Lung (tissue), 14 donors: ENCODE data around the gene RBMY1E. TPM values are rescaled to one million over a fixed set of nuclear protein-coding genes. Genes with fewer than 3 reads are reported as not detected.
"Not testable (repeated sequence)": the region's sequence is repeated elsewhere in the genome, so short reads cannot be mapped to it uniquely, and the experiment has no call there.

Experiments used
- ATAC-seq: fragments of 200-7000 bp; cut with Tn5 transposase; one replicate; pipeline ENCODE4 v1.9.1; 2020; ENCODE audit warnings: moderate number of reproducible peaks; ENCODE audit not compliant: insufficient read depth, low FRiP score
- DNase-seq, 3 donors: peaks; one replicate each; pipeline ENCODE4 v3.0.0-alpha.2; 2013 to 2017
- H3K27ac ChIP-seq, 2 donors: one replicate each; pipeline ENCODE4 v1.5.1; 2013; ENCODE audit warnings: mild to moderate bottlenecking in 2 of 2, moderate library complexity in 2 of 2, control low read depth in 1 of 2, inconsistent platforms in 1 of 2, low read depth in 1 of 2, low read length in 1 of 2
- H3K27me3 ChIP-seq, 3 donors: one replicate each; pipeline ENCODE4 v1.5.1; 2013; ENCODE audit warnings: low read length in 2 of 3; ENCODE audit not compliant: control insufficient read depth in 3 of 3, insufficient read depth in 3 of 3
- H3K36me3 ChIP-seq, 4 donors: one replicate each; pipeline ENCODE4 v1.5.1; 2013; ENCODE audit warnings: low read length in 4 of 4, mild to moderate bottlenecking in 1 of 4, moderate library complexity in 1 of 4; ENCODE audit not compliant: control insufficient read depth in 4 of 4, insufficient read depth in 4 of 4
- H3K4me1 ChIP-seq, 5 donors: one replicate each; pipeline ENCODE4 v1.5.1; 2013; ENCODE audit warnings: low read length in 5 of 5, mild to moderate bottlenecking in 2 of 5, moderate library complexity in 1 of 5; ENCODE audit not compliant: control insufficient read depth in 5 of 5, insufficient read depth in 5 of 5
- H3K4me3 ChIP-seq: one replicate; pipeline ENCODE4 v1.5.1; 2013; ENCODE audit warnings: mild to moderate bottlenecking, control low read depth, moderate library complexity
- H3K9ac ChIP-seq, 2 donors: one replicate each; pipeline ENCODE4 v1.5.1; 2013; ENCODE audit warnings: low read length in 2 of 2, control low read depth in 1 of 2; ENCODE audit not compliant: insufficient read depth in 1 of 2
- H3K9me3 ChIP-seq, 4 donors: one replicate each; pipeline ENCODE4 v1.5.1; 2013; ENCODE audit warnings: low read length in 3 of 4, mild to moderate bottlenecking in 1 of 4, moderate library complexity in 1 of 4; ENCODE audit not compliant: control insufficient read depth in 4 of 4, insufficient read depth in 3 of 4
- WGBS, 2 donors: extraction: QIAGEN DNeasy Blood & Tissue Kit; methylation state at CpG; one replicate each; pipeline ENCODE4 v1.1.7; 2013; 5-methylcytosine and 5-hydroxymethylcytosine counted together
- long read RNA-seq, 5 donors: transcript quantifications; one replicate each; lab custom pipeline, GENCODE V29; 2026
- polyA plus RNA-seq, 2 donors: library from polyadenylated mRNA; stranded (reverse); fragments of 200-250 nt; gene quantifications; one replicate each; pipeline ENCODE4 v1.2.1, GENCODE V29; 2013
- total RNA-seq, 2 donors: library from RNA; depleted of rRNA in 1 of 2; stranded (reverse); fragments of >200 nt in 1 of 2; gene quantifications; one replicate each; pipeline ENCODE4 v1.2.1, GENCODE V29; 2014 to 2021
- donor health status: Bipolar disorder and iron deficiency.
- donor health status: healthy.
- donor health status: DM: yes; HTN: yes; CAD: no.

The RBMY1E gene
- total RNA-seq (not detected), polyA plus RNA-seq (not detected)
- long read RNA-seq, donor 1: 0 reads
- long read RNA-seq, donor 2: 0 reads
- long read RNA-seq, donor 3: 0 reads
- long read RNA-seq, donor 4: 0 reads
- long read RNA-seq, donor 5: 0 reads

DNA sequence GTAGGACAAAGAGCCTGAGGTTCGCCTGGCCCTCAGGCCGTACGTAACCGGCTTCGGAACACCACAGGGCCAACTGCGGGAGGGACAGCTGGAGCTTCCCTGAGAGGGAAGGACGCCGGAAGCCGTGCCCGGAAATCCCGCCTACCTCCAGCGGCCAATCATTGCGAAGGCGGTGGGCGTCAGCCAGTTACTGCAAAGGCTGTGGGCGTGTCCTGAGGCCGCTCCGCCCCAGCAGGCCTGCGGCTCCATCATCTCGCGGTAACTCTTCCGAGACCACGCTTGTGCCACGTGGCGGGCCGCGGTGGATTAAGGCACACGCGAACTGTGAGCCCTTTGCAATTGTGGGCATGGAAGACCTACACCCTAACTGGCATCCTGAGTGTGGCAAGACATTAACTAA lies at the start of gene RBMY1E:
Gene RBMY1E, minus strand, starts transcription at position 101 of the 400 bp plus-strand sequence. CDS start 1,978 bp downstream, outside the sequence.
- not testable (repeated sequence) for H3K4me1 ChIP-seq, H3K27me3 ChIP-seq, H3K9ac ChIP-seq, ATAC-seq, H3K36me3 ChIP-seq, H3K27ac ChIP-seq, DNase-seq, H3K4me3 ChIP-seq, H3K9me3 ChIP-seq
- no CpG with 5 or more reads among the region's 29 CpGs for WGBS, 2 donors

DNA sequence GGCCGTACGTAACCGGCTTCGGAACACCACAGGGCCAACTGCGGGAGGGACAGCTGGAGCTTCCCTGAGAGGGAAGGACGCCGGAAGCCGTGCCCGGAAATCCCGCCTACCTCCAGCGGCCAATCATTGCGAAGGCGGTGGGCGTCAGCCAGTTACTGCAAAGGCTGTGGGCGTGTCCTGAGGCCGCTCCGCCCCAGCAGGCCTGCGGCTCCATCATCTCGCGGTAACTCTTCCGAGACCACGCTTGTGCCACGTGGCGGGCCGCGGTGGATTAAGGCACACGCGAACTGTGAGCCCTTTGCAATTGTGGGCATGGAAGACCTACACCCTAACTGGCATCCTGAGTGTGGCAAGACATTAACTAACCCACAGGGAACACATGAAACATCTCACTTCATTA lies 23.4 kb downstream of the RBMY1E start, which contains the start of gene RBMY1D:
Gene RBMY1D, minus strand, starts transcription at position 101 of the 400 bp plus-strand sequence. CDS start 2,013 bp downstream, outside the sequence.
- WGBS, 2 donors: no CpG with 5 or more reads among the region's 28 CpGs
- DNase-seq, H3K4me1 ChIP-seq, H3K4me3 ChIP-seq, H3K27ac ChIP-seq, H3K9ac ChIP-seq, H3K36me3 ChIP-seq, H3K9me3 ChIP-seq, H3K27me3 ChIP-seq, ATAC-seq: not testable (repeated sequence)

DNA sequence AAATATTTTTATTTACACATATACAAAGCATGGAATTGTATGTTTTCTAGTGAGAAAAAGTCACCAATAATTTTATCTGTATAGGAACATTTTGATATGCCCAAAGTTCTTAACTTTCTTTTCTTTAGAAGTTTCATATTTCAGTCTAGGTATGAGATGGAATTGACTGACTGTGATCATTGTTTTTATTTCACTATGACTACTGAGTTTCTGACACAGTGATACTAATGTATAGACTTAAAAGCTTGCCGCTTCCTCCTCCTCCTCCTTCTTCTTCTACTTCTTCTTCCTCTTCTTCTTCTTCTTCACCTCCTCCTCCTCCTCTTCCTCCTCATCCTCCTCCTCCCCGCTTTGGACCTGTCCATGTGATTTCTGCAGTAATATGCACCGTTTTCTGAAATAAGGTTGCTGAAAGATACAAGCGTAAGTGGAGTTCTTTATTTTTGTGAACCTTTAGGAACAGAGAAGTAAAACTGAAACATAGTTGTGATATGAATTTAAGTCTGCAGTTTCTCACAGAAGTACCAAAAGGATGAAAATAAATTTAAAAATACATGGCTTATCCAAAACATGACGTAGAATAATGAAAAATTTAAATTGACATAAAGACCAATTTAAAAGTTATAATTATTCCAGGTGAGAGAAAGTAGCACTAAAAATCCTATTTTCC lies 48.3 kb downstream of the RBMY1E start:
- H3K36me3 ChIP-seq, H3K9me3 ChIP-seq, H3K4me1 ChIP-seq, H3K4me3 ChIP-seq, H3K27ac ChIP-seq, H3K27me3 ChIP-seq, DNase-seq, ATAC-seq, H3K9ac ChIP-seq: not testable (repeated sequence)
- no CpG with 5 or more reads among the region's 5 CpGs for WGBS, 2 donors

Other genes starting within 250 kb of the RBMY1E start
- gene RBMY1D, start 23.5 kb downstream of the RBMY1E start, total RNA-seq: not detected
- not detected for gene RBMY1D, start 23.5 kb downstream of the RBMY1E start, polyA plus RNA-seq